BLaER1 treated with 17β-estradiol and CSF1 and Interleukin-3, amounts not matched to agents 10 nM and 100 nM (cell line): ENCODE results near the gene PRRC2A.

Source experiments
- H3K27ac ChIP-seq, 11 experiments: shearing (Covaris generic); formaldehyde crosslinking; 2 replicates each; pipeline ENCODE4 v1.8.1; 2022
- H3K27me3 ChIP-seq, 11 experiments: shearing (Covaris generic); formaldehyde crosslinking; 2 replicates each; pipeline ENCODE4 v1.8.1; 2022
- H3K36me3 ChIP-seq, 11 experiments: shearing (Covaris generic); formaldehyde crosslinking; 2 replicates each; pipeline ENCODE4 v1.8.1; 2022
- H3K4me1 ChIP-seq, 10 experiments: shearing (Covaris generic); formaldehyde crosslinking; 2 replicates each; pipeline ENCODE4 v1.8.1; 2022
- H3K4me2 ChIP-seq, 11 experiments: shearing (Covaris generic); formaldehyde crosslinking; 2 replicates each; pipeline ENCODE4 v1.8.1; 2022
- H3K4me3 ChIP-seq, 10 experiments: shearing (Covaris generic); formaldehyde crosslinking; 2 replicates each; pipeline ENCODE4 v1.8.1; 2022
- H3K9ac ChIP-seq, 11 experiments: shearing (Covaris generic); formaldehyde crosslinking; 2 replicates each; pipeline ENCODE4 v1.8.1; 2022
- H3K9me3 ChIP-seq, 11 experiments: shearing (Covaris generic); formaldehyde crosslinking; replicated peaks in 1 of 11; 2 replicates each; pipeline ENCODE4 v1.8.1; 2022
- H4K20me1 ChIP-seq, 11 experiments: shearing (Covaris generic); formaldehyde crosslinking; 2 replicates each; pipeline ENCODE4 v1.8.1; 2022
- Cebpa-rat ChIP-seq, 11 experiments: shearing (Covaris generic); IDR thresholded peaks; 2 replicates each; pipeline ENCODE4 v1.8.1; 2022

The PRRC2A gene

GRCh38 chr6:31634969-31635575 lies 14.6 kb downstream of the PRRC2A start:
- no peak for TF ChIP-seq Cebpa-rat (IDR thresholded peaks at IDR 0.05)
- H3K36me3 ChIP-seq: peaks cover 98 to 99% (median 98%) of the 10 kb centered on the region in 11 experiments
- H3K27ac ChIP-seq: no peak overlapping the region
- no peak overlapping the region for H3K4me2 ChIP-seq
- H3K9ac ChIP-seq: peak overlapping the region in 4 of 11 experiments; percentile 16 to 28 (median 22); a peak in 4 of 22 replicates
- H4K20me1 ChIP-seq: peaks cover 66 to 98% (median 96%) of the 10 kb centered on the region in 11 experiments; a peak in 21 of 22 replicates
- H3K27me3 ChIP-seq: no peaks in the 10 kb centered on the region
- no peaks in the 10 kb centered on the region for H3K9me3 ChIP-seq
- peaks cover 8 to 16% (median 11%) of the 10 kb centered on the region in 10 experiments; a peak in 14 of 20 replicates for H3K4me1 ChIP-seq
- no peak overlapping the region for H3K4me3 ChIP-seq

- Histone ChIP-seq H3K4me2 (peak overlapping the region in 2 of 11 experiments; percentile 30 to 36; a peak in 2 of 22 replicates), H3K27me3 (no peaks in the 10 kb centered on the region), H3K4me1 (peaks cover 8 to 23% (median 12%) of the 10 kb centered on the region in 10 experiments; a peak in 14 of 20 replicates), H3K4me3 (no peak overlapping the region), H3K9me3 (no peaks in the 10 kb centered on the region), H3K27ac (no peak overlapping the region), H3K9ac (0 out of 22 replicates have a peak overlapping the region, but pooled peaks of 1 of the 11 experiments have one; percentile 15), H4K20me1 (peaks cover 56 to 98% (median 95%) of the 10 kb centered on the region in 11 experiments; a peak in 21 of 22 replicates), H3K36me3 (peaks cover 98 to 99% (median 98%) of the 10 kb centered on the region in 11 experiments)
- TF ChIP-seq Cebpa-rat (IDR thresholded peaks at IDR 0.05): no peak
Observed at GRCh38 chr6:31636698-31637596, 16.4 kb downstream of the PRRC2A start.

DNA sequence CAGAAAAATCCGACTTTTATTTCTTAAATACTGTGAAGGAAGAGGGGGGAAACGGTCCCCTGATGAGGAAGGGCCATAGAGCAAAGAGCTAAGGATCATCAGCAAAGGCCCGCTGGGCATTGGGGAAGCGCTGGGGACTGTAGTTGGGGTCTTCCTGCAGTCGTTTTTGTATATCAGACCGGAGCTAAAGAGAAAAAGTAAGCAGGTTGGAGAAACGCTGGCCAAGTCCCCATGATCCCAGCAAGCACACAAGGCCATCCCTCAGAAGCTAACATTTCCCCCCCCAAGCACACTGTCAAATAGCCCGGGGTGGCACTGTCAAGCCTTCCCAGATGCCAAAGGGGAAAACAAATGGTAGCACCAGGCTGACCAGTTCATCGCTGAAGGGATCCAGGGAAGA lies 18.5 kb downstream of the PRRC2A start:
- peaks cover 8 to 23% (median 12%) of the 10 kb centered on the region in 10 experiments; a peak in 14 of 20 replicates for H3K4me1 ChIP-seq
- peak overlapping the region in 2 of 11 experiments; percentile 8 to 12; a peak in 2 of 22 replicates for H3K9ac ChIP-seq
- peak overlapping the region in 3 of 11 experiments; percentile 29 to 45 (median 42); a peak in 4 of 22 replicates for H3K4me2 ChIP-seq
- H3K36me3 ChIP-seq: peaks cover 96 to 99% (median 97%) of the 10 kb centered on the region in 11 experiments
- H3K27me3 ChIP-seq: no peaks in the 10 kb centered on the region
- H3K9me3 ChIP-seq: no peaks in the 10 kb centered on the region
- H3K4me3 ChIP-seq: no peak overlapping the region
- no peak for TF ChIP-seq Cebpa-rat (IDR thresholded peaks at IDR 0.05)
- peaks cover 39 to 94% (median 83%) of the 10 kb centered on the region in 11 experiments; a peak in 21 of 22 replicates for H4K20me1 ChIP-seq
- H3K27ac ChIP-seq: peak overlapping the region in 5 of 11 experiments; percentile 1 to 39 (median 17); a peak in 5 of 22 replicates

GRCh38 chr6:31639449-31639861 lies 18.9 kb downstream of the PRRC2A start:
- Histone ChIP-seq H3K4me2 (peak overlapping the region in 5 of 11 experiments; percentile 10 to 45 (median 29); a peak in 6 of 22 replicates), H3K36me3 (peaks cover 96 to 99% (median 97%) of the 10 kb centered on the region in 11 experiments), H3K27me3 (no peaks in the 10 kb centered on the region), H3K27ac (peak overlapping the region in 6 of 11 experiments; percentile 1 to 39 (median 14); a peak in 6 of 22 replicates), H3K9ac (peak overlapping the region in 6 of 11 experiments; percentile 1 to 51 (median 8); a peak in 5 of 22 replicates), H3K9me3 (no peaks in the 10 kb centered on the region), H3K4me3 (no peak overlapping the region), H4K20me1 (peaks cover 37 to 94% (median 83%) of the 10 kb centered on the region in 11 experiments; a peak in 21 of 22 replicates), H3K4me1 (peaks cover 8 to 23% (median 12%) of the 10 kb centered on the region in 10 experiments; a peak in 14 of 20 replicates)
- no peak for TF ChIP-seq Cebpa-rat (IDR thresholded peaks at IDR 0.05)

- Histone ChIP-seq H3K4me1 (peaks cover 8 to 23% (median 12%) of the 10 kb centered on the region in 10 experiments; a peak in 14 of 20 replicates), H3K9me3 (no peaks in the 10 kb centered on the region), H3K9ac (peak overlapping the region in 5 of 11 experiments; percentile 1 to 34 (median 8); a peak in 2 of 22 replicates), H3K4me3 (no peak overlapping the region), H3K4me2 (peak overlapping the region in 1 of 11 experiments; percentile 42; a peak in 1 of 22 replicates), H3K27ac (peak overlapping the region in 2 of 11 experiments; percentile 10 to 39; a peak in 2 of 22 replicates), H4K20me1 (peaks cover 33 to 93% (median 79%) of the 10 kb centered on the region in 11 experiments; a peak in 21 of 22 replicates), H3K36me3 (peaks cover 96 to 99% (median 97%) of the 10 kb centered on the region in 11 experiments), H3K27me3 (no peaks in the 10 kb centered on the region)
- TF ChIP-seq Cebpa-rat (IDR thresholded peaks at IDR 0.05): no peak
Observed at GRCh38 chr6:31640612-31641011, 20.1 kb downstream of the PRRC2A start.

GRCh38 chr6:31641370-31641769 lies 20.9 kb downstream of the PRRC2A start:
- no peak for TF ChIP-seq Cebpa-rat (IDR thresholded peaks at IDR 0.05)
- Histone ChIP-seq H3K4me3 (no peak overlapping the region), H3K27me3 (no peaks in the 10 kb centered on the region), H3K4me1 (peaks cover 8 to 23% (median 12%) of the 10 kb centered on the region in 10 experiments; a peak in 14 of 20 replicates), H3K4me2 (no peak overlapping the region), H4K20me1 (peaks cover 26 to 91% (median 78%) of the 10 kb centered on the region in 11 experiments; a peak in 21 of 22 replicates), H3K9me3 (no peaks in the 10 kb centered on the region), H3K9ac (peak overlapping the region in 3 of 11 experiments; percentile 12 to 22 (median 15); a peak in 3 of 22 replicates), H3K27ac (no peak overlapping the region), H3K36me3 (peaks cover 96 to 99% (median 97%) of the 10 kb centered on the region in 11 experiments)

- no peak overlapping the region for H3K4me3 ChIP-seq
- no peak overlapping the region for H3K4me2 ChIP-seq
- peaks cover 17 to 80% (median 65%) of the 10 kb centered on the region in 11 experiments; a peak in 21 of 22 replicates for H4K20me1 ChIP-seq
- H3K36me3 ChIP-seq: peaks cover 95 to 100% (median 98%) of the 10 kb centered on the region in 11 experiments
- no peaks in the 10 kb centered on the region for H3K9me3 ChIP-seq
- peaks cover 0 to 23% (median 12%) of the 10 kb centered on the region in 10 experiments; a peak in 11 of 20 replicates for H3K4me1 ChIP-seq
- peak overlapping the region in 5 of 11 experiments; percentile 14 to 33 (median 22); a peak in 4 of 22 replicates for H3K9ac ChIP-seq
- no peak for TF ChIP-seq Cebpa-rat (IDR thresholded peaks at IDR 0.05)
- no peak overlapping the region for H3K27ac ChIP-seq
- no peaks in the 10 kb centered on the region for H3K27me3 ChIP-seq
Observed at GRCh38 chr6:31642798-31643570, 22.5 kb downstream of the PRRC2A start.
